IMR-90 (cell line): ENCODE data around the gene TNIP1. TPM values are rescaled to one million over a fixed set of nuclear protein-coding genes. Genes with fewer than 3 reads are reported as not detected.
A peak's percentile ranks its signal among the peaks of the same experiment; 100 is the strongest.

Experiments
- ATAC-seq: fragments of 200-7000 bp; cut with Tn5 transposase; 2 replicates; pipeline ENCODE4 v1.9.1; 2020; ENCODE audit warnings: low read depth, mild to moderate bottlenecking, moderate library complexity
- BruUV-seq: library from RNA; stranded (reverse); fragments of 400-500 nt; replicated peaks from 2 replicates; lab custom pipeline; 2021; lab: Mats Ljungman, UMichigan
- CTCF ChIA-PET: fragments of 300-600 bp; formaldehyde crosslinking; extraction: SDS; loops from one replicate; lab custom pipeline; 2021; ENCODE audit warnings: antibody characterized with exemption; lab: Yijun Ruan, JAX
- POLR2A ChIA-PET: fragments of 300-600 bp; sonication (Branson Sonifier 250); formaldehyde crosslinking; loops from one replicate; lab custom pipeline; 2022; ENCODE audit warnings: antibody characterized with exemption; ENCODE audit not compliant: unreplicated experiment; lab: Charles Lee
- DNase-seq: peaks from one replicate; pipeline ENCODE4 v3.0.0; 2013
- H2AFZ ChIP-seq: replicated peaks from 2 replicates; pipeline ENCODE3; 2013; ENCODE audit warnings: low read length, mild to moderate bottlenecking; ENCODE audit not compliant: poor library complexity
- H2AK5ac ChIP-seq: 2 replicates; pipeline ENCODE4 v1.6.1; 2013; ENCODE audit warnings: low read depth, low read length, inconsistent platforms
- H2AK9ac ChIP-seq: replicated peaks from 2 replicates; pipeline ENCODE3; 2013; ENCODE audit warnings: mild to moderate bottlenecking, low read depth, low read length, moderate library complexity; ENCODE audit not compliant: poor library complexity
- H2BK120ac ChIP-seq: 2 replicates; pipeline ENCODE4 v1.6.1; 2013; ENCODE audit warnings: low read depth, low read length, inconsistent platforms
- H2BK15ac ChIP-seq: 3 replicates; pipeline ENCODE4 v1.6.1; 2013; ENCODE audit warnings: low read depth, low read length, inconsistent platforms
- H2BK20ac ChIP-seq: 2 replicates; pipeline ENCODE4 v1.6.1; 2013; ENCODE audit warnings: low read depth, mild to moderate bottlenecking, inconsistent platforms, low read length, moderate library complexity
- H2BK5ac ChIP-seq: 2 replicates; pipeline ENCODE4 v1.6.1; 2013; ENCODE audit warnings: mild to moderate bottlenecking, low read depth, low read length, inconsistent platforms; ENCODE audit not compliant: poor library complexity, severe bottlenecking
- H3K14ac ChIP-seq: replicated peaks from 2 replicates; pipeline ENCODE4 v1.6.1; 2013; ENCODE audit warnings: low read depth, low read length, inconsistent platforms
- H3K18ac ChIP-seq: 2 replicates; pipeline ENCODE4 v1.6.1; 2013; ENCODE audit warnings: low read depth, low read length, control low read depth
- H3K23ac ChIP-seq: 2 replicates; pipeline ENCODE4 v1.6.1; 2013; ENCODE audit warnings: low read depth, low read length, inconsistent platforms
- H3K27ac ChIP-seq: 2 replicates; pipeline ENCODE4 v1.5.1; 2013; ENCODE audit warnings: mild to moderate bottlenecking, control low read depth, low read length; ENCODE audit not compliant: insufficient read depth
- H3K27me3 ChIP-seq: 2 replicates; pipeline ENCODE4 v1.6.1; 2013; ENCODE audit warnings: low read length; ENCODE audit not compliant: control insufficient read depth, insufficient read depth
- H3K36me3 ChIP-seq: 2 replicates; pipeline ENCODE4 v1.6.1; 2013; ENCODE audit warnings: low read length, mixed read lengths; ENCODE audit not compliant: control insufficient read depth, insufficient read depth
- H3K4ac ChIP-seq: 2 replicates; pipeline ENCODE4 v1.6.1; 2013; ENCODE audit warnings: low read depth, low read length, inconsistent platforms
- H3K4me1 ChIP-seq: 2 replicates; pipeline ENCODE4 v1.6.1; 2013; ENCODE audit warnings: low read length, mixed read lengths; ENCODE audit not compliant: control insufficient read depth, insufficient read depth
- H3K4me2 ChIP-seq: 2 replicates; pipeline ENCODE4 v1.6.1; 2013; ENCODE audit warnings: low read depth, mild to moderate bottlenecking, control low read depth, low read length, moderate library complexity
- H3K4me3 ChIP-seq: 2 replicates; pipeline ENCODE4 v1.5.1; 2013; ENCODE audit warnings: low read depth, mild to moderate bottlenecking, control low read depth, low read length, moderate library complexity; ENCODE audit not compliant: insufficient read depth
- H3K56ac ChIP-seq: 2 replicates; pipeline ENCODE4 v1.6.1; 2013; ENCODE audit warnings: low read length, inconsistent platforms; ENCODE audit not compliant: insufficient read depth; ENCODE audit errors: extremely low read depth
- H3K79me1 ChIP-seq, 2 experiments: 2 replicates each; pipeline ENCODE4 v1.6.1; 2013; ENCODE audit warnings: low read length in 2 of 2, inconsistent platforms in 1 of 2, low read depth in 1 of 2
- H3K9ac ChIP-seq: 2 replicates; pipeline ENCODE4 v1.6.1; 2013; ENCODE audit warnings: low read depth, low read length, control low read depth
- H3K9me1 ChIP-seq: 2 replicates; pipeline ENCODE4 v1.6.1; 2013; ENCODE audit warnings: low read length, inconsistent platforms; ENCODE audit not compliant: insufficient read depth
- H3K9me3 ChIP-seq: 2 replicates; pipeline ENCODE4 v1.6.1; 2013; ENCODE audit warnings: low read length; ENCODE audit not compliant: control insufficient read depth, insufficient read depth
- H4K20me1 ChIP-seq: 2 replicates; pipeline ENCODE4 v1.6.1; 2013; ENCODE audit warnings: low read length, inconsistent platforms; ENCODE audit not compliant: insufficient read depth
- H4K5ac ChIP-seq: 2 replicates; pipeline ENCODE4 v1.6.1; 2013; ENCODE audit warnings: mild to moderate bottlenecking, low read depth, low read length, control low read depth
- H4K8ac ChIP-seq, 2 experiments: 2 replicates each; pipeline ENCODE4 v1.6.1; 2013; ENCODE audit warnings: low read depth in 2 of 2, low read length in 2 of 2, control low read depth in 1 of 2, inconsistent platforms in 1 of 2
- H4K91ac ChIP-seq: 2 replicates; pipeline ENCODE4 v1.6.1; 2013; ENCODE audit warnings: low read depth, low read length, inconsistent platforms; ENCODE audit not compliant: insufficient read depth
- CTCF ChIP-seq: conservative IDR thresholded peaks from 2 replicates; pipeline ENCODE4 v1.5.1; 2012; ENCODE audit warnings: mild to moderate bottlenecking, low read depth, low read length, improper control_type of control experiment
- ELK1 ChIP-seq: fragments of 150-350 bp; IDR thresholded peaks from 2 replicates; pipeline ENCODE4 v1.6.1; 2016; ENCODE audit warnings: low read depth, mild to moderate bottlenecking, low read length, moderate library complexity, borderline replicate concordance
- MAZ ChIP-seq: IDR thresholded peaks from 2 replicates; pipeline ENCODE4 v1.6.1; 2012; ENCODE audit warnings: low read depth, mild to moderate bottlenecking, low read length, improper control_type of control experiment, moderate library complexity, borderline replicate concordance
- MXI1 ChIP-seq: IDR thresholded peaks from 2 replicates; pipeline ENCODE4 v1.6.1; 2012; ENCODE audit warnings: low read depth, mild to moderate bottlenecking, low read length, moderate library complexity, borderline replicate concordance
- NFE2L2 ChIP-seq: fragments of 150-350 bp; IDR thresholded peaks from 2 replicates; pipeline ENCODE4 v1.6.1; 2016; ENCODE audit warnings: low read depth, mild to moderate bottlenecking, low read length
- POLR2A ChIP-seq: IDR thresholded peaks from 2 replicates; pipeline ENCODE4 v1.6.1; 2012; ENCODE audit warnings: mild to moderate bottlenecking, low read depth, low read length
- RCOR1 ChIP-seq: IDR thresholded peaks from 2 replicates; pipeline ENCODE4 v1.6.1; 2012; ENCODE audit warnings: mild to moderate bottlenecking, low read length, improper control_type of control experiment; ENCODE audit not compliant: insufficient replicate concordance
- RFX5 ChIP-seq: IDR thresholded peaks from 2 replicates; pipeline ENCODE4 v1.8.0; 2012; ENCODE audit warnings: low read depth, mild to moderate bottlenecking, low read length, moderate library complexity
- SMC3 ChIP-seq: fragments of 150-350 bp; IDR thresholded peaks from 2 replicates; pipeline ENCODE4 v1.6.1; 2016; ENCODE audit warnings: low read depth, mild to moderate bottlenecking, antibody characterized with exemption, low read length, moderate library complexity
- whole genome bisulfite sequencing, 2 experiments: methylation state at CpG; one replicate each; pipeline versions ENCODE4 v1.1.5 to v1.1.7; 2013; ENCODE audit warnings: missing lambda C conversion rate in 2 of 2; ENCODE audit not compliant: insufficient read length in 1 of 2; ENCODE audit errors: extremely low coverage in 2 of 2; 5-methylcytosine and 5-hydroxymethylcytosine counted together
- dilution Hi-C: fragments of 300-500 bp; cut with HindIII; formaldehyde crosslinking; loops from one replicate; pipeline ENCODE4 v1.14.3; 2018; ENCODE audit warnings: low sequenced_read_pairs; ENCODE audit not compliant: unreplicated experiment
- in situ Hi-C: fragments of 300-500 bp; cut with MboI; formaldehyde crosslinking; loops from 3 replicates; pipeline ENCODE4 v1.14.3; 2019; ENCODE audit warnings: low sequenced_read_pairs, inconsistent platforms, mixed read lengths
- intact Hi-C: fragments of 100-400 bp; cut with micrococcal nuclease; formaldehyde crosslinking; loops from 2 replicates; pipeline ENCODE4 v1.10.0; 2022
- polyA plus RNA-seq, 3 experiments: library from polyadenylated mRNA; depleted of rRNA; stranded (reverse); fragments of >200 nt; gene quantifications; 2 replicates each; pipeline ENCODE4 v1.2.3, GENCODE V29; 2012; ENCODE audit warnings: low replicate concordance in 1 of 3
- total RNA-seq: library from RNA; depleted of rRNA; stranded (reverse); fragments of >200 nt; gene quantifications from 2 replicates; pipeline ENCODE4 v1.2.3, GENCODE V29; 2012

TNIP1 gene
- total and polyA plus RNA-seq, 2 of the 4 experiments (the other 2 are of a cell fraction) = 63.8 to 92.8 TPM

GRCh38 chr5:151097820-151098767, 17.3 kb upstream of the TNIP1 start (continued):
- TF ChIP-seq ELK1 = no peak
- TF ChIP-seq NFE2L2 = no peak

GRCh38 chr5:151097061-151097460, 16.2 kb upstream of the TNIP1 start:
- Histone ChIP-seq H3K27ac (no peak overlapping the region), H2AK5ac (no peak overlapping the region), H3K79me1 (peaks cover 3 to 13% of the 10 kb centered on the region in 2 experiments; a peak in 1 of 4 replicates), H3K36me3 (peaks cover 23% of the 10 kb centered on the region), H2AFZ (peak overlapping the region; percentile 13), H3K9ac (no peak overlapping the region), H2BK15ac (no peak overlapping the region), H3K4me2 (no peak overlapping the region), H3K4ac (no peak overlapping the region), H3K4me3 (no peak overlapping the region), H4K91ac (no peak overlapping the region), H4K8ac (no peak overlapping the region), H3K9me3 (no peaks in the 10 kb centered on the region), H2AK9ac (no peak overlapping the region), H3K56ac (no peak overlapping the region), H3K14ac (no peak overlapping the region), H3K18ac (no peak overlapping the region), H4K20me1 (peaks cover 3% of the 10 kb centered on the region; the same call in 1 of the 2 replicates), H2BK20ac (no peak overlapping the region), H3K27me3 (no peaks in the 10 kb centered on the region), H3K4me1 (peaks cover 22% of the 10 kb centered on the region), H4K5ac (no peak overlapping the region), H3K23ac (no peak overlapping the region), H3K9me1 (peaks cover 30% of the 10 kb centered on the region), H2BK5ac (no peak overlapping the region), H2BK120ac (no peak overlapping the region)
- DNase-seq (no peak), ATAC-seq (no peak)
- in situ Hi-C loops (no loop called here), intact Hi-C loops (no loop called here), dilution Hi-C loops (no loop called here)
- ChIA-PET POLR2A (no interaction called here), CTCF (no interaction called here)
- BruUV-seq = no TSS peak
- TF ChIP-seq POLR2A (no peak), MXI1 (no peak), SMC3 (no peak), CTCF (no peak), RCOR1 (no peak), NFE2L2 (no peak), RFX5 (no peak), MAZ (no peak)
- 83% methylated on average over 1 of the region's 6 CpGs; no CpG with 5 or more reads in 1 of the 2 experiments for WGBS, 2 experiments
